ENCODE measurements around the gene DIP2B.
"Not testable (repeated sequence)": the region's sequence is repeated elsewhere in the genome, so short reads cannot be mapped to it uniquely, and the experiment has no call there.

Gene DIP2B

GRCh38 chr12:50763639-50764285, 259.0 kb downstream of the DIP2B start, which contains the start of gene ATF1:
Gene ATF1, plus strand, starts transcription at chr12:50764101. Its CDS starts 16,045 bp downstream, at chr12:50780146.
- DNase-seq (ENCODE audit: insufficient read length, low spot score) (peak; percentile 93), FAIRE-seq (peak; percentile 85)

- FAIRE-seq, result no peak
- DNase-seq (ENCODE audit: insufficient read length, low spot score), result peak; percentile 41
These were observed 259.7 kb downstream of the DIP2B start for GRCh38 chr12:50764286-50765094.

GRCh38 chr12:50765095-50765911, 260.5 kb downstream of the DIP2B start:
- peak; percentile 58 for DNase-seq (ENCODE audit: insufficient read length, low spot score)

GRCh38 chr12:50768391-50768790, 263.6 kb downstream of the DIP2B start:
- DNase-seq (ENCODE audit: insufficient read length, low spot score) (no peak), FAIRE-seq (no peak)

More at GRCh38 chr12:50765095-50765911, 260.5 kb downstream of the DIP2B start:
- no peak for FAIRE-seq

GRCh38 chr12:50768813-50769212, 264.0 kb downstream of the DIP2B start:
- not testable (repeated sequence) for DNase-seq (ENCODE audit: insufficient read length, low spot score); FAIRE-seq

GRCh38 chr12:50771409-50771808, 266.6 kb downstream of the DIP2B start:
- FAIRE-seq (no peak), DNase-seq (ENCODE audit: insufficient read length, low spot score) (no peak)

- FAIRE-seq (no peak), DNase-seq (ENCODE audit: insufficient read length, low spot score) (no peak)
These were observed 267.7 kb downstream of the DIP2B start for GRCh38 chr12:50772470-50772869.

- FAIRE-seq (no peak), DNase-seq (ENCODE audit: insufficient read length, low spot score) (no peak)
These were observed 268.1 kb downstream of the DIP2B start for GRCh38 chr12:50772877-50773276.

- DNase-seq (ENCODE audit: insufficient read length, low spot score) (no peak), FAIRE-seq (no peak)
These were observed 270.5 kb downstream of the DIP2B start for GRCh38 chr12:50775251-50775650.

- FAIRE-seq, result no peak
- DNase-seq (ENCODE audit: insufficient read length, low spot score), result no peak
These were observed 272.3 kb downstream of the DIP2B start for GRCh38 chr12:50776749-50777728.

GRCh38 chr12:50778663-50779590, 274.1 kb downstream of the DIP2B start:
- DNase-seq (ENCODE audit: insufficient read length, low spot score), result no peak
- no peak for FAIRE-seq

- no peak for DNase-seq (ENCODE audit: insufficient read length, low spot score)
- no peak for FAIRE-seq
These were observed 275.2 kb downstream of the DIP2B start for GRCh38 chr12:50780013-50780412.

GRCh38 chr12:50784501-50784900, 279.7 kb downstream of the DIP2B start:
- no peak for DNase-seq (ENCODE audit: insufficient read length, low spot score)
- no peak for FAIRE-seq

- no peak for DNase-seq (ENCODE audit: insufficient read length, low spot score)
- no peak for FAIRE-seq
These were observed 280.7 kb downstream of the DIP2B start for GRCh38 chr12:50785406-50786001.

GRCh38 chr12:50786498-50787231, 281.9 kb downstream of the DIP2B start:
- FAIRE-seq (no peak), DNase-seq (ENCODE audit: insufficient read length, low spot score) (peak; percentile 83)

GRCh38 chr12:50787618-50788017, 282.8 kb downstream of the DIP2B start:
- FAIRE-seq (no peak), DNase-seq (ENCODE audit: insufficient read length, low spot score) (no peak)

- DNase-seq (ENCODE audit: insufficient read length, low spot score), result peak; percentile 39
- peak; percentile 40 for FAIRE-seq
These were observed 283.8 kb downstream of the DIP2B start for GRCh38 chr12:50788561-50788960.

- no peak for FAIRE-seq
- no peak for DNase-seq (ENCODE audit: insufficient read length, low spot score)
These were observed 285.3 kb downstream of the DIP2B start for GRCh38 chr12:50790081-50790480.

Measured in HTR-8/SVneo (cell line).